Measurements from ENCODE around the gene XPC. TPM values are rescaled to one million over a fixed set of nuclear protein-coding genes. Genes with fewer than 3 reads are reported as not detected.

Gene XPC
- total and polyA plus RNA-seq, 7 donors = 8.1 to 37.5 (median 30.3) TPM

- Histone ChIP-seq H3K36me3 (peaks cover 35 to 54% (median 45%) of the 10 kb centered on the region in 4 donors), H3K27me3 (no peaks in the 10 kb centered on the region), H3K27ac (no peak overlapping the region), H3K4me1 (peaks cover 0 to 19% (median 16%) of the 10 kb centered on the region in 4 donors), H3K4me3 (no peak overlapping the region), H3K9me3 (no peaks in the 10 kb centered on the region)
- intact Hi-C loops (cut with DNase I) = loop anchor here (10.0 kb wide), 1 partner anchor 772 kb away; the partner anchor contains the start of gene NR2C2
- DNase-seq = no peak
- WGBS, 2 donors = 96% methylated on average over 5 of the region's 5 CpGs
- TF ChIP-seq POLR2AphosphoS5 (IDR thresholded peaks at IDR 0.05) (no peak), POLR2A (IDR thresholded peaks at IDR 0.05) (no peak), EP300 (IDR thresholded peaks at IDR 0.05) (no peak), CTCF (IDR thresholded peaks at IDR 0.05) (no peak)
Observed at GRCh38 chr3:14172496-14172895, 5.9 kb downstream of the XPC start.

- H3K9me3 ChIP-seq = no peaks in the 10 kb centered on the region
- peaks cover 46 to 72% (median 64%) of the 10 kb centered on the region in 4 donors for H3K36me3 ChIP-seq
- TF ChIP-seq EP300 (IDR thresholded peaks at IDR 0.05) (no peak), POLR2AphosphoS5 (IDR thresholded peaks at IDR 0.05) (no peak), CTCF (IDR thresholded peaks at IDR 0.05) (no peak), POLR2A (IDR thresholded peaks at IDR 0.05) (no peak)
- peaks cover 0 to 7% (median 1%) of the 10 kb centered on the region in 4 donors for H3K4me1 ChIP-seq
- no peak for DNase-seq
- H3K4me3 ChIP-seq = no peak overlapping the region
- H3K27me3 ChIP-seq = no peaks in the 10 kb centered on the region
- 85 to 87% methylated on average over 2 of the region's 2 CpGs for WGBS, 2 donors
- no peak overlapping the region for H3K27ac ChIP-seq
- intact Hi-C loops (cut with DNase I) = loop anchor here (10.0 kb wide), 1 partner anchor 774 kb away; the partner anchor contains the start of gene NR2C2
Observed at GRCh38 chr3:14170531-14171159, 7.8 kb downstream of the XPC start.

- no peak overlapping the region for H3K27ac ChIP-seq
- peaks cover 0 to 2% (median 0%) of the 10 kb centered on the region in 4 donors for H3K4me1 ChIP-seq
- no peaks in the 10 kb centered on the region for H3K9me3 ChIP-seq
- TF ChIP-seq EP300 (IDR thresholded peaks at IDR 0.05) = no peak
- no peak for TF ChIP-seq POLR2A (IDR thresholded peaks at IDR 0.05)
- TF ChIP-seq POLR2AphosphoS5 (IDR thresholded peaks at IDR 0.05) = no peak
- TF ChIP-seq CTCF (IDR thresholded peaks at IDR 0.05) = no peak
- no peaks in the 10 kb centered on the region for H3K27me3 ChIP-seq
- H3K4me3 ChIP-seq = no peak overlapping the region
- intact Hi-C loops (cut with DNase I) = loop anchor here (10.0 kb wide), 1 partner anchor 775 kb away; the partner anchor contains the start of gene NR2C2
- DNase-seq = no peak
- H3K36me3 ChIP-seq = peaks cover 50 to 80% (median 71%) of the 10 kb centered on the region in 4 donors
Observed at GRCh38 chr3:14169871-14170270, 8.5 kb downstream of the XPC start.

- TF ChIP-seq POLR2A (IDR thresholded peaks at IDR 0.05) (no peak), POLR2AphosphoS5 (IDR thresholded peaks at IDR 0.05) (no peak), EP300 (IDR thresholded peaks at IDR 0.05) (no peak), CTCF (IDR thresholded peaks at IDR 0.05) (no peak)
- intact Hi-C loops (cut with DNase I) = no loop called here
- Histone ChIP-seq H3K27ac (no peak overlapping the region), H3K4me1 (no peaks in the 10 kb centered on the region), H3K4me3 (no peak overlapping the region), H3K36me3 (peaks cover 53 to 85% (median 76%) of the 10 kb centered on the region in 4 donors), H3K27me3 (no peaks in the 10 kb centered on the region), H3K9me3 (no peaks in the 10 kb centered on the region)
- WGBS, 2 donors = 96% methylated on average over 2 of the region's 2 CpGs
- no peak for DNase-seq
Observed at GRCh38 chr3:14169435-14169834, 9.0 kb downstream of the XPC start.
